Neural cell (in vitro differentiated cells): ENCODE data around the gene FCMR.

Experiments
- CTCF ChIP-seq: fragments of 450-650 bp; IDR thresholded peaks from 2 replicates; pipeline ENCODE4 v1.5.1; 2014; ENCODE audit warnings: antibody characterized with exemption, mild to moderate bottlenecking, moderate library complexity; ENCODE audit not compliant: poor library complexity, severe bottlenecking
- EP300 ChIP-seq: fragments of 450-650 bp; conservative IDR thresholded peaks from 2 replicates; pipeline ENCODE4 v1.6.1; 2014; ENCODE audit warnings: antibody characterized with exemption, mild to moderate bottlenecking, moderate library complexity; ENCODE audit not compliant: poor library complexity, severe bottlenecking

- TF ChIP-seq CTCF, result no peak
- TF ChIP-seq EP300, result no peak
These were observed 54.0 kb downstream of the FCMR start for GRCh38 chr1:206867716-206868115.
